A204.1 (cell line): Measurements from ENCODE around the gene CCDC112.
A peak's percentile ranks its signal among the peaks of the same experiment; 100 is the strongest.
"Not testable (repeated sequence)": the region's sequence is repeated elsewhere in the genome, so short reads cannot be mapped to it uniquely, and the experiment has no call there.

Experiments used
- FAIRE-seq: peaks from 2 replicates; lab custom pipeline; 2012; peaks lifted over from hg19 to GRCh38; lab: Jason Lieb, UNC

CCDC112 gene

DNA sequence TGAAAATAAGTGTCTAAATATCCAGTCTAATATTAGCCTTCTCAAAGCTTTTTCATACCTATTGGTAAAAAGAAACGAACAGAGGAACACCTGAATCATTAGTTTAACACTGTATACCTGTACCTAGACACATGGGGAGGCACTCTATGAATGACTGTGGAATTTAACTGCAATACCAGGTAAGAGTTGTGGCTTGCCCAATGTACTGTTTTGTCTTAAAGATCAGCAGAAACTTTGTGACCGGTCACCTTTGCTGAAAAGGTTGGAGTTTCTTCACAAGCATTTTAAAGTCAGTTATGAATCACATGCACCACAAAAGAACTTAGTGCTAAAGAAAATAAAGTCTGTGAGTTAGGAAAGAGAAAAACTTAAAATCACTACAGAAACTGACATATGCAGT lies 36.2 kb downstream of the CCDC112 start:
- no peak for FAIRE-seq

GRCh38 chr5:115257981-115258380 lies 38.5 kb downstream of the CCDC112 start:
- no peak for FAIRE-seq

GRCh38 chr5:115249379-115249778 lies 47.1 kb downstream of the CCDC112 start:
- not testable (repeated sequence) for FAIRE-seq

- FAIRE-seq, result peak; percentile 90
These were observed 50.0 kb downstream of the CCDC112 start for GRCh38 chr5:115246361-115246991.

DNA sequence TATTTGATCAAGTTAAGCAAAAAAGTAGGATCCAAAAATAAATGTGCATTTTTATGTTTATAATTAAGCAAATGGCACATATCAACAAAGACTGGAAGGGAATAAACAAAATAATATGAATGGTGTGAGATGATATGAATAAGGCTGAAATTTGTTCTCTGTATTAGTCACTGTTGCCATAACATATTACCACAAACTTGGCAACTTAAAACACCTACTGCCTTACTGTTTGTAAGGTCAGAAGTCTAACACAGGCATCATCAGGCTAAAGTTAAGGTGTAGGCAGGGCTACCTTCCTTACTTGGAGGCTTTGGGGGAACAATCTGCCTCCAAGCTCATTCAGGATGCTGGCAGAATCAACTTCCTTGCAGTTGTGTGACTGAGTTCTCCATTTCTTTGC lies 53.0 kb downstream of the CCDC112 start:
- FAIRE-seq, result no peak

DNA sequence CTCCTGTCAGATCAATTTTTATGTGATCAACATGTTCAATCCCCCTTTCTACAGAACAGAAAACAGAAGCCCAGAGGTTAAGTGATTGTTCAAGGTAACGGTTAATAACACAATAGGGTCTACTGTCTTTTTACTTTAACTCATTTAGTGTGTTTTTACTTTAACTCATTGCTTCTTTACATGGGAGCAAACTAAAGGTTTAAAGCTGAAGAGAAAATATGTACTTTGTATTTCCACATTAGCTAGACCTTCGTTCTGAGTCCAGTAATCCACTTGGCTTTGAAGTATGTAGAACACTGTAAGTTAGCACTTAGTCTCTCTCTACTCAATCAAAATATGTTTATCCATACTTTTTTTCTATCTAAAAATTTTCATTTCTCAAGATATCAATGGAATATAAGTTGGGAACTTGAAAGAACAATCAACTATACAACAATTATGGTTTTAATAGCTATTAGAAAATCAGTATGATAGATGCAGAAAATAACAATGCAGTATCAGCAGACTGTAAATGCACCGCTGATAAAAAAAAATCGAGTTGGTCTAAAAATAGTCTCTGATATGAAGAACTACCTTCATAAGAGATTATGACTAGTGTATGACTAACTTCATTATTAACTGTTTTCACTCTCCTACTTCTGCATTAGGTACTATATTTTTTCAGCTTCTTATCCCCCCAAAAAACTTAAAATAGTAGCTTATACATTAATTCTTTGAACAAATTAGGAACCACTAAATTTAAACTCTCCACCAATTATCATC lies 54.4 kb downstream of the CCDC112 start:
- FAIRE-seq, result no peak

GRCh38 chr5:115237066-115237465 lies 59.4 kb downstream of the CCDC112 start:
- no peak for FAIRE-seq

DNA sequence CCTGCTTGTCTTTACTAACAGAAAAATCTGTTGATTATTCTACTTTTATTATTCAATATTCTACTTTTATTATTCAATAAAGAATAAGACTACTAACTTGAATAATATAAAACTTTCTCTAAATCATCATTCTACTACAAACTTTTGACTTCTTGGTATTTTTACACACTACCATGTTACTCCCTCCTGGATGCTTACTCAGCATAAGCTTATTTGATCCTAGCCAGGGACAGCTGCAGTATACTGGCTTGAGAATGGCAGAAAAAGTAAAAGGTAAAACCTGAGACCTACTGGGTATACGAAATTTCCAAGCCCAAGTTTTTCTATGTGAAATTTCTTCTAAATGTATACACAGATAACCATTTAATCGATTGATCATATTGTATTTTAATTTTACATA lies 59.9 kb downstream of the CCDC112 start:
- FAIRE-seq, result no peak

DNA sequence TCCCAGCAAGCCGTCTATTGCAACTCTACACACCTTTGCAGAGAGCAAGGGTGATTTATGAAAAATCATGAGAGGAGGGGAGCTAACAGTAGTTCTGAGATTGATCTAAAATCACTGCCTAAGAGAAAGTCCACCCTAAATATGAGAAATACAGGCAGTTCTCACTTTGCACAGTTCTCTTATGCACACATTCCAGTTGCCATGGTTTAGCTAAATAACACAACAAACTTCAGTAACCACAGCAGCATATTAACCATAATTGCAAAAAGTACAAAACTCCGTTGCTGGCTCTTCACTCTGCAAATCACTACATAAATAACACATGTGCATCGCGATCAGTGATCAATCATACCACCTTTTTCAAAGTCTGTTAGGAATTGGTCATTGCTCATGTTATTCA lies 64.9 kb downstream of the CCDC112 start:
- FAIRE-seq, result no peak

GRCh38 chr5:115229606-115230005 lies 66.8 kb downstream of the CCDC112 start:
- FAIRE-seq, result no peak

DNA sequence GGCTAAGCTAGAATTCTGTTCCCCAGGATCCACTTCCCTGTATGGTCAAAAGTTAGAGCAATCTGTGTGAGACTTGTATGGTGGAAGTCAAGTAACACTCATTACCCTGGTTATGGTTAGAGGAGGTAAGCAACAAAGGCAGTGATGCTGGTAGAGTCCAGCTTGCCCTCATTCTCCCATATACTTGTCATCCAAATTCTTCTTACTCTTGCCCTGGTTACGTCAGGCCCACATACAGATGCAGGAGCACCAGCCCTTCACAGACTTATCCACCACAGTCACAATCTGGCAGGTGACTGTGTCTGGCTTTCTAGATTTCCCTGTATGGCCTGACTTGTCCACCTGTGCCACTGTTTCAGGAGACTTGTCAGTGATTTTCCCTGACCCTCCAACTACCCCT lies 69.2 kb downstream of the CCDC112 start:
- no peak for FAIRE-seq
